Vagina (tissue), 2 donors: Measurements from ENCODE around the gene HOXA10. TPM values are rescaled to one million over a fixed set of nuclear protein-coding genes. Genes with fewer than 3 reads are reported as not detected.
A peak's percentile ranks its signal among the peaks of the same experiment; 100 is the strongest.

Experiments
- DNase-seq, 2 donors: peaks; one replicate each; pipeline ENCODE4 v3.0.0-alpha.2; 2017; ENCODE audit errors: extremely low spot score in 2 of 2
- H3K27ac ChIP-seq: fragments of 200-600 bp; sonication (generic); one replicate; pipeline ENCODE4 v1.5.1; 2019
- H3K27me3 ChIP-seq: fragments of 200-600 bp; sonication (generic); one replicate; pipeline ENCODE4 v1.5.1; 2019
- H3K36me3 ChIP-seq, 2 donors: fragments of 200-600 bp; sonication (generic); one replicate each; pipeline ENCODE4 v1.5.1; 2017 to 2019
- H3K4me1 ChIP-seq: fragments of 200-600 bp; sonication (generic); one replicate; pipeline ENCODE4 v1.5.1; 2019
- H3K4me3 ChIP-seq, 2 donors: fragments of 200-600 bp; sonication (generic); 1 replicate in 1 of 2; 2 replicates in 1 of 2; pipeline ENCODE4 v1.5.1; 2016 to 2019
- H3K9me3 ChIP-seq: fragments of 200-600 bp; sonication (generic); one replicate; pipeline ENCODE4 v1.5.1; 2019
- POLR2A ChIP-seq, 2 donors: fragments of 450-650 bp; IDR thresholded peaks; one replicate each; pipeline ENCODE4 v1.6.1; 2017; ENCODE audit warnings: antibody characterized with exemption in 2 of 2, mild to moderate bottlenecking in 2 of 2, moderate library complexity in 2 of 2
- POLR2AphosphoS5 ChIP-seq, 2 donors: sonication (generic); formaldehyde crosslinking; IDR thresholded peaks; one replicate each; pipeline ENCODE4 v1.9.0; 2017; ENCODE audit warnings: antibody characterized with exemption in 2 of 2, mild to moderate bottlenecking in 2 of 2, low read depth in 1 of 2; ENCODE audit not compliant: insufficient read depth in 1 of 2
- intact Hi-C: fragments of 100-400 bp; cut with DNase I; formaldehyde crosslinking; loops from one replicate; pipeline ENCODE4 v1.15.1; 2023
- total RNA-seq: library from RNA; depleted of rRNA; stranded (reverse); fragments of >200 nt; gene quantifications from one replicate; pipeline ENCODE4 v1.2.3, GENCODE V29; 2016
- TF ChIP-seq, protein P1 (sequence below), 3 experiments: fragments of 450-650 bp in 2 of 3; fragments of 200-600 bp in 1 of 3; sonication (generic) in 1 of 3; IDR thresholded peaks; one replicate each; pipeline ENCODE4 v1.5.1; 2017 to 2019; ENCODE audit warnings: antibody characterized with exemption in 3 of 3, mild to moderate bottlenecking in 2 of 3, moderate library complexity in 2 of 3

HOXA10 gene
- total RNA-seq, 1 donor from 2014 or later: 19.2 TPM

DNA sequence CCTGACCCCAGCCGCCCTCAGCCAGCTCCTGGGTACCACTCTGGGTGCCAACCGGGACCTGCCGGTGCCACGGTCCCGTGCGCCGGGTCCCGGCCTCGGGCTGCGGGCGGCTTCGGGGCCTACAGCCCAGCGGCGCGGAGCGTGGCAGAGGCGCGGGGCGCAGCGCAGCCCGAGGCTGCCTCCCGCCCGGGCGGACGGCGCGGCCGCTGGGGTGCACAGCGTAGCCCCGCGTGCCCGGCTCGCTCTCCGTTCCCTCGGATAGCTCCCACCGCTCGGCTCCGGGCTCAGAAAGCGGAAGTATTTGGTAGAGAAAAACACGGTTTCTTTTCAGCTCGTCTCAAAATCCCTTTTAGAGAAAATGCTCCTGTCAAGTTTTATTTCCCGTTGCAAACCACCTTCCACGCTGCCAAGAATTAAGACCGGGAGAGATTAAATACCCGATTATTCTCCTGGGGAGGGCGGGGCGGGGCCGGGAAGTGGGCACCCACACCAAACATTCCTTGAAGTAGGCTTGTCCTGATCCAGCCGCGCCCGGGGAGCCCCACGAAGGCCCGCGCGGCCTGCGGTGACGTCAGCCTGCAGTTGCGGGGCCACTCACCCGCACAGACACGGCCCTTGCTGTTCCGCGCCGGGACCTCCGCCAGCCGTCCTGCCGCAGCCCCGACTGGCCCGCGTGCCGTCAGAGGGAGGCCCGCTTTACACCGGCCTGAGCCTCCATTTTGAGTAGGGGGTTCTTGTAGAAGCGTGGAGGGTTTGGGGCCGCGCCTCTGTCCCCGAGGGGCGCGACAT is 18.6 kb upstream of the HOXA10 start:
- H3K9me3 ChIP-seq: no peaks in the 10 kb centered on the region
- no peaks in the 10 kb centered on the region for H3K27me3 ChIP-seq
- H3K4me1 ChIP-seq: peaks cover 49% of the 10 kb centered on the region
- DNase-seq: no peak
- no peaks in the 10 kb centered on the region for H3K36me3 ChIP-seq
- intact Hi-C loops: loop anchor here (10.0 kb wide), 1 partner anchor 582 kb away; no protein-coding TSS in a partner anchor
- TF ChIP-seq, protein P1, sequence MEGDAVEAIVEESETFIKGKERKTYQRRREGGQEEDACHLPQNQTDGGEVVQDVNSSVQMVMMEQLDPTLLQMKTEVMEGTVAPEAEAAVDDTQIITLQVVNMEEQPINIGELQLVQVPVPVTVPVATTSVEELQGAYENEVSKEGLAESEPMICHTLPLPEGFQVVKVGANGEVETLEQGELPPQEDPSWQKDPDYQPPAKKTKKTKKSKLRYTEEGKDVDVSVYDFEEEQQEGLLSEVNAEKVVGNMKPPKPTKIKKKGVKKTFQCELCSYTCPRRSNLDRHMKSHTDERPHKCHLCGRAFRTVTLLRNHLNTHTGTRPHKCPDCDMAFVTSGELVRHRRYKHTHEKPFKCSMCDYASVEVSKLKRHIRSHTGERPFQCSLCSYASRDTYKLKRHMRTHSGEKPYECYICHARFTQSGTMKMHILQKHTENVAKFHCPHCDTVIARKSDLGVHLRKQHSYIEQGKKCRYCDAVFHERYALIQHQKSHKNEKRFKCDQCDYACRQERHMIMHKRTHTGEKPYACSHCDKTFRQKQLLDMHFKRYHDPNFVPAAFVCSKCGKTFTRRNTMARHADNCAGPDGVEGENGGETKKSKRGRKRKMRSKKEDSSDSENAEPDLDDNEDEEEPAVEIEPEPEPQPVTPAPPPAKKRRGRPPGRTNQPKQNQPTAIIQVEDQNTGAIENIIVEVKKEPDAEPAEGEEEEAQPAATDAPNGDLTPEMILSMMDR (IDR thresholded peaks at IDR 0.05): no peak
- TF ChIP-seq POLR2AphosphoS5 (IDR thresholded peaks at IDR 0.05; ENCODE audit: insufficient read depth in 1 of 2, low read depth in 1 of 2) (peak in 1 of 2 donors; percentile 74), POLR2A (IDR thresholded peaks at IDR 0.05) (no peak)
- H3K4me3 ChIP-seq: peak overlapping the region; percentile 88 to 91
- H3K27ac ChIP-seq: peak overlapping the region; percentile 99

DNA sequence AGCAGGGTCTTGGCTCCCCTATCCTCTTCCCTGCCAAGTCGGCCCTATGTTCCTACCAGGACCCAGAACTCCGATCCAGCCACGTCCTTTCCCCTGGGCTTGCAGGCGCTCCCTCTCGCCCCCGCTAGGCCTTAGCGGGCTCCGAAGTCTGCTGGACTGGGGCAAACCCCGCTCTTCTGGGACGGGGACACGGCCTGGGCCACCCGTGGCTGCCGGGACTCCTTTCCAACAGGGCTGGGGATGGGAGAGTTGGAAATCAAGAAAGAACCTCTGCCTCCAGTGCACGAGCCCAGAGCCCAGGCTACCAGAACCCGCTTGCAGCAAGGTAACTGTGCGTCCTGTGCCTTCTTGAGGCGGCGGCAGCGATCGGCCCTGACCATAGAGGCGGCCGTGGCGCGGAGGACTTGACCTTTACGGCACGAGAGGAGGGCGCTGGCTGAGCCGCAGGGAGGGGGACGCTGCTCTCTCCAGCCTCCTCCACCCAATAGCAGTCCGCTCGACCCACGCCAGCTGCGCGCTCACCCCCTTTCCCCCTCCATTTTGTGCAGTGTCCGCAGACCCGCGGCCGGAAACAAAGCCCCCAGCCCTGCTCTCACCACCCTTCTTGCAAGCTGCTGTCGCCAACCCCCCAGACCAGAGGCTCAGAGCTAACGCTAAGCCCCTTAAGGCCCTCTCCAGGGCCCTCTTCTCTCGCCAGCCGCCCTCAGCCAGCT is 17.9 kb upstream of the HOXA10 start:
- no peak for DNase-seq
- H3K9me3 ChIP-seq: no peaks in the 10 kb centered on the region
- H3K4me3 ChIP-seq: peak overlapping the region; percentile 88 to 91
- intact Hi-C loops: loop anchor here (10.0 kb wide), 1 partner anchor 583 kb away; no protein-coding TSS in a partner anchor
- H3K36me3 ChIP-seq: no peaks in the 10 kb centered on the region
- TF ChIP-seq, protein P1 (IDR thresholded peaks at IDR 0.05): no peak
- peak in 1 of 2 donors; percentile 76 for TF ChIP-seq POLR2AphosphoS5 (IDR thresholded peaks at IDR 0.05; ENCODE audit: insufficient read depth in 1 of 2, low read depth in 1 of 2)
- TF ChIP-seq POLR2A (IDR thresholded peaks at IDR 0.05): peak in 1 of 2 donors; percentile 17
- H3K27me3 ChIP-seq: no peaks in the 10 kb centered on the region
- H3K27ac ChIP-seq: peak overlapping the region; percentile 99
- H3K4me1 ChIP-seq: peaks cover 55% of the 10 kb centered on the region

DNA sequence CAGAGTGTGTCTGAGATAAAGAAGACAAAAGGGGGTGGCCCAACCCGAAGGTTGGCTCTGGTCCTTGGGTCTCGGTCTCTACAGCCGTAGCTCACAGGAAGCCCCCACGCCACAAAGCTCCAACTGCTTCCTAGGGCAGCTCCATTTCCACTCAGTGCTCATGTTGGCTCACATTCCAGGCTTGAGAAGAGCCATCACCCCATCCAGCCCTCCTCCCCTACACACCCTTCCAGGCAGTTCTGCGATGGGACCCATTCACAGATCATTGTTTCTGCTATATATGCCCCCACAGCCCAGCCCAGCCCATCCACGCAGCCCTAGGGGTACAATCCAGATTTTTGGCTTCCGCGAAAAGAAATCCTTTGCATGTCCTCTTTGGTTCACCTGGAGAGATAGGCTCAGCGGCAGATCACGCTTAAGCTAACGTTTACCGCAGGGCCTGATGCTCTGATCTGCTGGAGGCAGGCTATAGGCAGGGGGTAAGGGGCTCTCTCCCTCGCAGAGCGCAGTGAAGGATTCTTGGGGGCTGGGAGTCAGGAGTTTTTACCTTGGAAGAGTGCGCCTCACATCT is 17.1 kb upstream of the HOXA10 start:
- Histone ChIP-seq H3K4me3 (peak overlapping the region; percentile 88 to 91), H3K27me3 (no peaks in the 10 kb centered on the region), H3K27ac (peak overlapping the region; percentile 99), H3K4me1 (peaks cover 55% of the 10 kb centered on the region), H3K9me3 (no peaks in the 10 kb centered on the region), H3K36me3 (no peaks in the 10 kb centered on the region)
- intact Hi-C loops: loop anchor here (10.0 kb wide), 1 partner anchor 584 kb away; no protein-coding TSS in a partner anchor
- TF ChIP-seq POLR2AphosphoS5 (IDR thresholded peaks at IDR 0.05; ENCODE audit: insufficient read depth in 1 of 2, low read depth in 1 of 2) (no peak), POLR2A (IDR thresholded peaks at IDR 0.05) (no peak)
- TF ChIP-seq, protein P1 (IDR thresholded peaks at IDR 0.05): no peak
- no peak for DNase-seq

DNA sequence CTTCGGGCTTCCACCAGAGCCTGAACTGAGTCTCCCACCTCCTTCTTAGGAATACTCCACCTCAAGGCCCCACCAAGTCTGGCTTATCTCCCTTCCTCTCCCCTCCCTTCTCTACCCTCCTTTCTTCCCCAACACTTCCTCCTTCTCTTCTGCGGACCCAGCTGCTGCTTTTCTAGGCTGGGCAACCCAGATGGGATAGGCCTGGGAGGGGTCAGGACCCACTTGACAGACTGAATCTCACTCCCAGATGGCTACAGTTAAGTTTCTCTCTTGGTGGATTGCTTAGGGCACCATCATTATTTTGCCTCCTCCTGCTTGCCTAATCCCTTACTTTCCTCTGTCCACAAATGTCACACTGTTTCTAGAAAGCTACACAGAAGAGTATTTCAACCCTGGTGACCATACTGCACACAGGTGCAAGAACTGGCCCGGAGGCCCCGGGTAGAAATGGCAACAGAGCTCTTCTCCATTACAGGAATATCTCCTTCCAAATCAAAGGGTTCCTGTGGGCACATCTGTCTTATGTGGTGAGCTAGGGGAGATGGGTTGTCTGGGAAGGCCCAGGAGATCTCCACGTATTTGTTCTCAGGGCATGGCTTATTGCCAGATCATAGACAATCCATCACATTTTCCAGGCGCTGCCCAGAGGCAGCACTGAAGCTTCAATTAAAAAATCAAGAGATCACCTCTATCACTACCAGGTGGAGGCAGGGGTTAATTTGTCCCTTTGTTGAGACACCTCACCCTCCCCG is 16.1 kb upstream of the HOXA10 start:
- DNase-seq: no peak
- TF ChIP-seq POLR2AphosphoS5 (IDR thresholded peaks at IDR 0.05; ENCODE audit: insufficient read depth in 1 of 2, low read depth in 1 of 2): no peak
- TF ChIP-seq, protein P1 (IDR thresholded peaks at IDR 0.05): no peak
- no peak for TF ChIP-seq POLR2A (IDR thresholded peaks at IDR 0.05)
- peak overlapping the region; percentile 64 to 88 for H3K4me3 ChIP-seq
- H3K27ac ChIP-seq: peak overlapping the region; percentile 99
- intact Hi-C loops: loop anchor here (10.0 kb wide), 1 partner anchor 585 kb away; no protein-coding TSS in a partner anchor
- no peaks in the 10 kb centered on the region for H3K27me3 ChIP-seq
- H3K4me1 ChIP-seq: peaks cover 55% of the 10 kb centered on the region
- H3K36me3 ChIP-seq: no peaks in the 10 kb centered on the region
- no peaks in the 10 kb centered on the region for H3K9me3 ChIP-seq
